ENCODE data around the gene ITM2B.

DNA sequence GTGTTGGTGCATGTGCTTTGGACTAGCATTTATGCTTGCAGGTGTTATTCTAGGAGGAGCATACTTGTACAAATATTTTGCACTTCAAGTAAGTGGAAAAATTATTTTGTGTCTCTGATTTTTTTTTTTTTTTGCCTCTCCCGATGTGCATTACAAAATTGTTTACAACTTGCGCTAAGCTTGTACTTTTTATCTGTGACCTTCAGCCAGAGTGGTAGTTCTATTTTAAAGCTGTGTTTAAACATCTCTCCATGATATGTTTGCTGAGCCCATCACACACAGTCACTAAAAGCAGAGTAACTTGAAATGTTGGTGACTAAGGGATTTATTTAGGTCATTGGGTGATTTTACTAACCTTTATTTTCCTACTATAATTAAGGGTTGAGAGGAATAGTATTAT lies 20.8 kb downstream of the ITM2B start:
- TF ChIP-seq, protein P1, sequence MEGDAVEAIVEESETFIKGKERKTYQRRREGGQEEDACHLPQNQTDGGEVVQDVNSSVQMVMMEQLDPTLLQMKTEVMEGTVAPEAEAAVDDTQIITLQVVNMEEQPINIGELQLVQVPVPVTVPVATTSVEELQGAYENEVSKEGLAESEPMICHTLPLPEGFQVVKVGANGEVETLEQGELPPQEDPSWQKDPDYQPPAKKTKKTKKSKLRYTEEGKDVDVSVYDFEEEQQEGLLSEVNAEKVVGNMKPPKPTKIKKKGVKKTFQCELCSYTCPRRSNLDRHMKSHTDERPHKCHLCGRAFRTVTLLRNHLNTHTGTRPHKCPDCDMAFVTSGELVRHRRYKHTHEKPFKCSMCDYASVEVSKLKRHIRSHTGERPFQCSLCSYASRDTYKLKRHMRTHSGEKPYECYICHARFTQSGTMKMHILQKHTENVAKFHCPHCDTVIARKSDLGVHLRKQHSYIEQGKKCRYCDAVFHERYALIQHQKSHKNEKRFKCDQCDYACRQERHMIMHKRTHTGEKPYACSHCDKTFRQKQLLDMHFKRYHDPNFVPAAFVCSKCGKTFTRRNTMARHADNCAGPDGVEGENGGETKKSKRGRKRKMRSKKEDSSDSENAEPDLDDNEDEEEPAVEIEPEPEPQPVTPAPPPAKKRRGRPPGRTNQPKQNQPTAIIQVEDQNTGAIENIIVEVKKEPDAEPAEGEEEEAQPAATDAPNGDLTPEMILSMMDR (IDR thresholded peaks at IDR 0.05): no peak
- no peak for TF ChIP-seq POLR2A (IDR thresholded peaks at IDR 0.05)
